Measurements from ENCODE around the gene DLG1. TPM values are rescaled to one million over a fixed set of nuclear protein-coding genes. Genes with fewer than 3 reads are reported as not detected.

Gene DLG1
- total RNA-seq, 4 donors from 2014 or later, result 134 to 211 (median 152) TPM

DNA sequence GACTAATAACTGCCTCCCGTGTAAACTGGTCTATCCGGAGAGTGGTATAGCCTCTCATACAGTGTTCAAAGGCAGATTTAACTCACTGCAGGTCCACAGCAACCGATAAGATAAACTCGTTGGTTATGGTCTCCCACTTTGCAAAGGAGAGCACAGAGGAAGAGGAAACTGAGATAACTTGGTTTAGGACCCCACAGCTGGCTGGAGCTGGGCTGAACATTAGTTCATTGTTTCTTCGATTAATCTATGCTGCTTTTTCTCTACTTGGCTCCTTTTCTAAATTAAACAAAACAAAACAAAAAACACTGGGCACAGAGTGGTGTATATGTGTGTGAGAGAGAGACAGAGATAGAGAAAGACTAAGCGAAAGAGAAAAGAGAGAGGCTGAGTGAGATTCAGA lies 5.0 kb upstream of the DLG1 start:
- intact Hi-C loops (cut with DNase I; ENCODE audit: low total_unique reads), result no loop called here
- no peak for DNase-seq
- TF ChIP-seq POLR2AphosphoS5 (IDR thresholded peaks at IDR 0.05) (no peak), POLR2A (IDR thresholded peaks at IDR 0.05) (no peak)
- Histone ChIP-seq H3K36me3 (no peaks in the 10 kb centered on the region), H3K4me1 (peaks cover 0 to 15% (median 0%) of the 10 kb centered on the region in 4 donors), H3K27ac (no peak overlapping the region), H3K27me3 (no peaks in the 10 kb centered on the region), H3K4me3 (no peak overlapping the region), H3K9me3 (no peaks in the 10 kb centered on the region)
- 83 to 87% methylated on average over 4 to 6 of the region's 6 CpGs for WGBS, 2 donors (ENCODE audit: low coverage in 1 of 2)
- in situ Hi-C loops (cut with MboI; ENCODE audit: low pct_ligation_motif_present in 1 of 4, low pct_unique_long_range_greater_than_20kb in 1 of 4, low sequenced_read_pairs in 3 of 4), result no loop called here

- 87 to 92% methylated on average over 3 of the region's 3 CpGs for WGBS, 2 donors (ENCODE audit: low coverage in 1 of 2)
- in situ Hi-C loops (cut with MboI; ENCODE audit: low pct_ligation_motif_present in 1 of 4, low pct_unique_long_range_greater_than_20kb in 1 of 4, low sequenced_read_pairs in 3 of 4) (no loop called here), intact Hi-C loops (cut with DNase I; ENCODE audit: low total_unique reads) (no loop called here)
Observed at GRCh38 chr3:197302696-197303341, 4.4 kb upstream of the DLG1 start.

GRCh38 chr3:197302033-197302432 lies 3.6 kb upstream of the DLG1 start:
- 94 to 100% methylated on average over 3 of the region's 3 CpGs for WGBS, 2 donors (ENCODE audit: low coverage in 1 of 2)
- Histone ChIP-seq H3K9me3 (no peaks in the 10 kb centered on the region), H3K27me3 (no peaks in the 10 kb centered on the region), H3K4me3 (no peak overlapping the region), H3K4me1 (peaks cover 0 to 15% (median 0%) of the 10 kb centered on the region in 4 donors), H3K27ac (no peak overlapping the region), H3K36me3 (no peaks in the 10 kb centered on the region)
- TF ChIP-seq POLR2AphosphoS5 (IDR thresholded peaks at IDR 0.05), result no peak
- TF ChIP-seq EP300 (IDR thresholded peaks at IDR 0.05; ENCODE audit: low read depth), result no peak
- TF ChIP-seq POLR2A (IDR thresholded peaks at IDR 0.05), result no peak
- TF ChIP-seq, protein P1, sequence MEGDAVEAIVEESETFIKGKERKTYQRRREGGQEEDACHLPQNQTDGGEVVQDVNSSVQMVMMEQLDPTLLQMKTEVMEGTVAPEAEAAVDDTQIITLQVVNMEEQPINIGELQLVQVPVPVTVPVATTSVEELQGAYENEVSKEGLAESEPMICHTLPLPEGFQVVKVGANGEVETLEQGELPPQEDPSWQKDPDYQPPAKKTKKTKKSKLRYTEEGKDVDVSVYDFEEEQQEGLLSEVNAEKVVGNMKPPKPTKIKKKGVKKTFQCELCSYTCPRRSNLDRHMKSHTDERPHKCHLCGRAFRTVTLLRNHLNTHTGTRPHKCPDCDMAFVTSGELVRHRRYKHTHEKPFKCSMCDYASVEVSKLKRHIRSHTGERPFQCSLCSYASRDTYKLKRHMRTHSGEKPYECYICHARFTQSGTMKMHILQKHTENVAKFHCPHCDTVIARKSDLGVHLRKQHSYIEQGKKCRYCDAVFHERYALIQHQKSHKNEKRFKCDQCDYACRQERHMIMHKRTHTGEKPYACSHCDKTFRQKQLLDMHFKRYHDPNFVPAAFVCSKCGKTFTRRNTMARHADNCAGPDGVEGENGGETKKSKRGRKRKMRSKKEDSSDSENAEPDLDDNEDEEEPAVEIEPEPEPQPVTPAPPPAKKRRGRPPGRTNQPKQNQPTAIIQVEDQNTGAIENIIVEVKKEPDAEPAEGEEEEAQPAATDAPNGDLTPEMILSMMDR (IDR thresholded peaks at IDR 0.05), result no peak
- no peak for DNase-seq
- intact Hi-C loops (cut with DNase I; ENCODE audit: low total_unique reads) (no loop called here), in situ Hi-C loops (cut with MboI; ENCODE audit: low pct_ligation_motif_present in 1 of 4, low pct_unique_long_range_greater_than_20kb in 1 of 4, low sequenced_read_pairs in 3 of 4) (no loop called here)

More at GRCh38 chr3:197302696-197303341, 4.4 kb upstream of the DLG1 start:
- no peak for TF ChIP-seq POLR2AphosphoS5 (IDR thresholded peaks at IDR 0.05)
- no peak for TF ChIP-seq EP300 (IDR thresholded peaks at IDR 0.05; ENCODE audit: low read depth)
- TF ChIP-seq, protein P1 (IDR thresholded peaks at IDR 0.05), result no peak
- TF ChIP-seq POLR2A (IDR thresholded peaks at IDR 0.05), result no peak
- no peak overlapping the region for H3K27ac ChIP-seq
- H3K36me3 ChIP-seq, result no peaks in the 10 kb centered on the region
- no peak for DNase-seq
- peaks cover 0 to 15% (median 0%) of the 10 kb centered on the region in 4 donors for H3K4me1 ChIP-seq
- no peak overlapping the region for H3K4me3 ChIP-seq
- no peaks in the 10 kb centered on the region for H3K27me3 ChIP-seq
- H3K9me3 ChIP-seq, result no peaks in the 10 kb centered on the region

- no peaks in the 10 kb centered on the region for H3K36me3 ChIP-seq
- H3K4me3 ChIP-seq, result no peak overlapping the region
- no peaks in the 10 kb centered on the region for H3K9me3 ChIP-seq
- intact Hi-C loops (cut with DNase I; ENCODE audit: low total_unique reads), result no loop called here
- in situ Hi-C loops (cut with MboI; ENCODE audit: low pct_ligation_motif_present in 1 of 4, low pct_unique_long_range_greater_than_20kb in 1 of 4, low sequenced_read_pairs in 3 of 4), result no loop called here
- peaks cover 0 to 32% (median 5%) of the 10 kb centered on the region in 4 donors for H3K4me1 ChIP-seq
- H3K27ac ChIP-seq, result peak overlapping the region in 3 of 4 donors; percentile 92 to 98 (median 97)
- TF ChIP-seq, protein P1 (IDR thresholded peaks at IDR 0.05), result no peak
- TF ChIP-seq POLR2AphosphoS5 (IDR thresholded peaks at IDR 0.05) (no peak), EP300 (IDR thresholded peaks at IDR 0.05; ENCODE audit: low read depth) (no peak), POLR2A (IDR thresholded peaks at IDR 0.05) (no peak)
- no peak for DNase-seq
- 78 to 93% methylated on average over 1 to 7 of the region's 7 CpGs for WGBS, 2 donors (ENCODE audit: low coverage in 1 of 2)
- H3K27me3 ChIP-seq, result no peaks in the 10 kb centered on the region
Observed at GRCh38 chr3:197300361-197300760, 1.9 kb upstream of the DLG1 start.

Measured in transverse colon (tissue), 4 donors.